Activated CD8-positive, alpha-beta memory T cell treated with anti-CD3 and anti-CD28 coated beads, Interleukin-2, amount 50 U/mL, for 4 hours (primary cell): ENCODE measurements around the gene ACLY.
"Not testable (repeated sequence)": the region's sequence is repeated elsewhere in the genome, so short reads cannot be mapped to it uniquely, and the experiment has no call there.

Source experiments
- DNase-seq: peaks from one replicate; pipeline ENCODE4 v3.0.0-alpha.2; 2020

The ACLY gene

DNA sequence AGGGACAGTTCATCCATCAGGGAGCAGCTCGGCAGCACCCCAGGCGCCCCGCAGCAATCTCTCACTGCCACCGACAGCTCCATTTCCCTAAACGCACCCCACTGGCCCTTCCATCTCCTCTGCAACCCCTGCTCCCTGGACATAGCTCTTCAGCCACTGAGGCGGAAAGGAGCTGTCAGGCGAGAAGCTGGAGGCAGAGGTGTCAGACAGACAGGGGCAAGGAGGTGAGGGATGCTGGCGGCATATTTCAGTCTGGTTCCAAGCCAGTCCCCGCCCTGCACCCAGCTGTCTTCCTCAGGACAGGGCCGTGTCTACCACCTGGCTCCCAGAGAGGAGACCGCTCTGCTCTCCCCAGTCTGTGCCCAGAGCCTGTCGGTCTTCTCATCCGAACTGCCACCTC, 9.7 kb downstream of the ACLY start:
- no peak for DNase-seq

DNA sequence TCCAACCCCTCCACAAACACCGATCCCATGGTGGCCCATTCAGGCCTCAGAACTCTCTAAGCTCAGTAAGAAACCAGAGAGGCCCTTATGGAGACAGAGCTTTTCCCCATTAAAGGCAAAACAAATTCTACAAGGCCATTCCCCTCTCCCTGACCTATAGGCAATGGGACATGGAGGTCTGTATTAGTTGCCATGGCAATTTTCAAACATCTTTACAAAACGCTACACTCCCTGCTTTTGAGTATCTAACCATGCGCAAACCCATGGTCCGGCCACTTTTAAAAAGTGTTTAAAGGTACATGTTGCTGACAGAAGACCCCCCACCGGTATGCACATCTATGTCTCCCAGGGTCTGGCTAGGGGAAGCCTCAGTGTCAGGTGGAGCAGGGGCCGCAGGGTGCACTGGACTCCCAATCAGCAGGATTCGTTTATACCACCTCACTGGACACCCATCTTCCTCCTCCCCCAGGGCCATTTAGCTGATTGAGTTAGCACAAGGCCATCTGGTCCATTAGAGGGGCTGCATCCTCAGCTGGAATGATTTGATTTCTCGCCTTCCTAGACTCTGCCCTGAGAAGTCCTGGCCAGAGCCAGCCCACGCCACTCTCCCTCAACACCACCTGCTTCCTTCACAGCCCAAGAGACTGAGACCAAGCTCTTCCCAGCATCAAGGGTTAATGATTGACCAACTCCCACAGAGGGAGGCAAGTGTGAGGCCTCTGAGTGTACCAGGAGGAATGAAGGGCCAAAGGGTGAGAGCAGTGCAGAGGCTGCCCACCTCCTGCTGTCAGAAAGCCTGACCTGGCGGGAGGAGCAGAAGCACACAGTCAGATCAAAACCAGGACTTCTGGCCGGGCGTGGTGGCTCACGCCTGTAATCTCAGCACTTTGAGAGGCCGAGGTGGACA, 10.9 kb downstream of the ACLY start:
- no peak for DNase-seq

DNA sequence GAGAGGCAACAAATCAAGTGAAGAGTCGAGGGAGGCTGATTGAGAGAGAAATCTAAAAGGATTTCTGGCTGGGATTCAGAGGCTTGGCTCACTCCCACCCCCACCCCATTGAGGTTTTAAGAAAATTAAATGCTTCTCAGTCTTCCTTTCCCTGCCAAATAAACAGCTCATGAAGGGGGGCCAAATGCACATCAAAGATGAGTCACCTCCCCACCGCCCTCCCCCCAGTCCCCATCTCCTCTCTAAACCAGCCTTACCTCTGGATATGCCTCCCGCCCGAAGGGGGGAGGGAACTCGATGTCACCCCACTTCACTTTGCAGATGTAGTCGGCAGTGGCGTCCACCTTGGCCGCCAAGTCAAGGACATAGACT, 11.6 kb downstream of the ACLY start:
- no peak for DNase-seq

DNA sequence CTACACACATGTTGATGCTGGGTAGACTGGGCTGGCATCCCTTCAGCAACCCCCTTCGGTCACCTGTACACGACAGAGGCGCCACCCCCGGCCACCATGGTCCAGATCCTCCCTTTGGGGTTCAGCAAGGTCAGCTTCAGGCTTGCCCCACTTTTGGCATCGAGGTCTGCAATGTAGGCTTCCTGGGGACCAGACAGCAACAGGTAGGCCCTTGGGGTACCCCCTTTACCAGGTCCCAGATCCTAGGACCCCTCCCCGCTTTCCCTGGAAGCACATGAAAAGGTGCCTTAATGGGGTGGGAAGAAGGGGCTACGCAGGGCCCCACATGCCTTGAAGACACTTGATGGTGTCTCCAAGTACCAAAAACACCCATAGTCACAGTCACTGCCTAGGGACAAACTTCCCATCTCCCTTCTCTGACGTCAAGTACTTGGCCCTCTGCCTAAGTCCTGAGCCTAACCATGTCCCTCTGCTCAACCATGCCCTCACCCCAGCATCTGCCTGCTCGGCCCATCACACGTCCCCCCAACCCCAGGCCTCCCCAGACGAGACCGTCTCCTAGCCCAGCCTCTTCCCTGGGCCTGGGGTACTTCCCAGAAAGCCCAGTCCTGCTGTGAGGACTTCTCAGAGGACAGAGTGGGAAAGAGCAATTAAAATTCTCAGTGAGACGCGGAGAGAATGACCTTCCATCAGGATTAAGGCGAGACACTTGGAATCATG, 12.1 kb downstream of the ACLY start:
- DNase-seq, result no peak

DNA sequence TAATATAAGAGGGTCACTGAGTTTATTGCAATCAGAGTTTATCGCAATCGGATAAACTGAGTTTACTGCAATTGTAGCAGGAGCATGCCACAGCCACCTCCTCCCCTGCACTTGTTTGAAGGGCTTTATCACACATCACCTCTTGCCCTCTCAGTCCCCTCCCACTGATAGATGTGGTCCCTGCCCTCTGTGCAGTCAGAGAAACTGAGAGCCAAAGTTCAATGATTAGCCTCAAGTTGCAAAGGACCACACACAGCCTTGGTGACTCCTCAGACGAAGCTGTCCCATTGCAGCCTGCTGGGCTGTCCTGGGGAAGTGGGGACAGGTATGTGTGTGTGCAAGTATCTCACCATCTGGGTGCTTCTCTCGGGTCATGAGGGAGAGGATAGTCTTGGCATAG, 13.6 kb downstream of the ACLY start:
- DNase-seq, result no peak

DNA sequence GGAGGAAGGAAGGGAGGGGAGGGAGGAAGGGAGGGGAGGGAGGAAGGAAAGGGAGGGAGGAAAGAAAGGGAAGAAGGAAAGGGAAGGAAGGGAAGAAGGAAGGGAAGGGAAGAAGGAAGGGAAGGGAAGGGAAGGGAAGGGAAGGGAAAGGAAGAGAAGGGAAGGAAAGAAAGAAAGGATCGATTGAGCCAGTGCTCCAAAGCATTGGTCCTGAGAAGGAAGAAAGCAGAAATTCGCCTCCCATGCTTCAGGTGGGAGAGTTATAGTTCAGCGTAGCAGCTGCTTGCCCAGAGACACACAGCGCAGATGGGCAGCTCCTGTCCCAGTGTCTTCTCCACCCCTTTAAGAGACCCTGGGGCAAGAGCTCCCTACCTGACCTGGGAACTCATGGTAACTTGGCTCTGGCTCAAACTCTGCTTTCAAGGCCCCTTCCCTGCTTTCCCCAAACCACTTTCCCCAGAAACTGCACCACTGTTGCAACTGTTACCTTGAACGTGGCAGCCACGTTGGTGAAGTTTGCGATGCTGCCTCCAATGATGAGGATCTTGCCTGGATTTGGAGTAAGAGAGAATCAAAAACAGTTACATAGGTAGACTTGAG, 14.4 kb downstream of the ACLY start:
- DNase-seq, result no peak

DNA sequence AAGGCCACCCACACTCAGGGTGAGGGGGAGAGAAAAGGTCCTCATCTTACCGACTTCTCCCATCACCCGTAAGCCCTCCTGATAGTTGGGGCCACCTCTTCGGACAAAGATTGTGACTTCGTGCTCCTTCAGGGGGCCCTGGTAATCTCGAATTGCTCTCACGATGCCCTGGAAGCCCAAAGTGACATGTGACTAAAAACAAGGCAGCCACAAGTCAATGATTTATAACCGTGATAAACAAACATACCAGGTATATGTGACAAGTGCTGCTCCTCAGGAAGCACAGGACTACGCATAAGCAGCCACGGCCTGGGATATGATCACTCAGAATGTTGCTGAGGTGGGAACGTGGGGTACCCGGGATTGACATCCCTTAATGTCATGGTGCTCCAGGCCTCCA, 17.1 kb downstream of the ACLY start:
- DNase-seq, result no peak

DNA sequence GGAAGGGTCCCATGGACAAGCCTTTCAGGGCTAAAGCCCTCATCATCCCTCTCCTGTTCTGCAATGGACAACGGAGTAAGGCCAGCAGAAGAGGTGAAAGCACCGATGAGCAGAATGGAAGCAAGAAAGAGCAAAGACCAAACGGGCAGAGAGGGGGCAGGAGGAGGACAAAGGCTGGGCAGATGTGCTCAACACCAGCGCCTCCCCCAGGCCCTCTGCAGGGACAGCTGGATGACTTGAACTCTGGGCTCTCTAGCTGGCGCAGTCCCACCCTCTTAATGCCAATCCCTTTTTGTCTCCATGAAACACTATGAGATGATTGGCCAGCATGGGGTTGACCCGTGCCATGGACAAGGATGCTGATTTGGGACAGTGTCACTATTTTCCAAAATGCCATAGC, 22.0 kb downstream of the ACLY start:
- DNase-seq, result no peak

DNA sequence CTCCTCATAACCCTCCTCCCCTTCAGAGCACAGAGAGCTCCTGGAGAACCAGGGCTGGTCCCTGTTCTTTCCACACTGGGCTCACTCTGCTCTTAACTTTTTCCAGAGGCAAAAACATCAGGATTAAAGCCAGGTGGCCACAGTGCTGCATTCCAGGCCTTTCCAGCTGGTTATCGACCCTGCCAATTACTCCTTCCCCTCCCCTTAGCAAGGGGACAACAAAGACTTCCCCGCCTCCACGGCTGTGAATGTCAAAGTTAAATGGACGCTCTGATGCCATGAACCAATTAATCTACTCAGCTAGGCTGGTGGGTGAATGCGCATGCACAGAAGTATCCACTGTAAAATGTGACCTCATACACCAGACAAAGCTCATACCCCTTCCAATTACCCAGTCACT, 23.1 kb downstream of the ACLY start:
- no peak for DNase-seq

DNA sequence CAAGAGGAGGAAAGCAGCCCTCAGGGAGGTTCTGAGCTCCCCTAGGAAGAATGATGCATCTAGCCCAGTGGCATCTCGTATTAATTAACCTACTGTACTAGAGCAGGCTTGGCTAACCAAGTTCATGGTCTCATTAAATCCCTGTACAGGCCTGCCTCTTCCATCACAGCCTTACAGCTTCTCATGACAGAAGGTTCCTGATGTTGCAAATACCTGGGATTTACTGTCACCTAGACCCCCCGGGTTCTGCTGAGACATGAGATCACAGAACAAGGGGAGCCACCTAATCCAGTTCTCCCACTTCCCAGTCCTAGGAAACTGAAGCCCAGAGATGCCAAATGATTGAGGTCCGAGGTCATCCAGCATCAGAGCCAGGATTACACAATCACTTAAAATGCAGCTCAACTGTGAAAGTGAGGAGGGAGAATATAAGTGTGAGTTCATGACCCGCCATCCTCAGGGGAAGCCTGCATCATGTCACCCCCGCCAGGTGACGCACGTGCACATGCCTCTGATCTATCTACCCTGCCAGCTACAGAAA, 23.9 kb downstream of the ACLY start:
- DNase-seq, result no peak

DNA sequence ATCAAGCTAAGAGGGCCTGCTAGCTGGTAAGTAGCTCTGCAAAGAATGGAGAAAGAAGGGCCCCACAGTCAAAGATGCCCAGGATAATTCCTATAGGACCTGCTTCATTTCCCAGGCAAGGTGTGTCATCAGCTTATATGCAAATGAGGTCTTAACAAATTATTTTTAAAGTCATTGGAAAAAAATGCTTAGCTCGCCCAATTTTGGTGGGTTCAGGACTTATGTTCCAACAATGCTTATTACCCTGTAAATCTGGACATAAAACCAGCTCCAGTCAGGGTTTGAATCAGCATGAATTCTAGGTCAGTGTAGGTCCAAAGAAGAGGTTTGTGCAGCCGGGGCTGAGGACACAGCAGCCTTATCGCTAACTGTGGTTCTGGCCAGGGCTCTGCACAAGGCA, 25.4 kb downstream of the ACLY start:
- DNase-seq, result no peak

DNA sequence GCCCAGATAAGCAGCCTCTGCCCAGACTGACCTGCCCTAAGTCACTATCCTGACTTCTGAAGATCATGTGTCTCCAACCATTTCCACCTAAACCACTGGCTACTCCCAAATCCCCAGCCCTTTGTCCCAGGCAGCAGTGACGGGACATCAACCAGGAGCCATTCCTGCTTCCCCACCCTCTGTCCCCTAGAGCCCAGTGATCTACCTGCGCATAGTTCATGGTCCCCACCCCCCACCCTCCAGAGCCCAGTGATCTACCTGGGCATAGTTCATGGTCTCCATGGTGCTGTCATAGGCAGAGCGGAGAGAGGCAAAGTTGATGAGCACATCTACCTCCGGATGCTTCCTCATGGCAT, 26.8 kb downstream of the ACLY start:
- no peak for DNase-seq

DNA sequence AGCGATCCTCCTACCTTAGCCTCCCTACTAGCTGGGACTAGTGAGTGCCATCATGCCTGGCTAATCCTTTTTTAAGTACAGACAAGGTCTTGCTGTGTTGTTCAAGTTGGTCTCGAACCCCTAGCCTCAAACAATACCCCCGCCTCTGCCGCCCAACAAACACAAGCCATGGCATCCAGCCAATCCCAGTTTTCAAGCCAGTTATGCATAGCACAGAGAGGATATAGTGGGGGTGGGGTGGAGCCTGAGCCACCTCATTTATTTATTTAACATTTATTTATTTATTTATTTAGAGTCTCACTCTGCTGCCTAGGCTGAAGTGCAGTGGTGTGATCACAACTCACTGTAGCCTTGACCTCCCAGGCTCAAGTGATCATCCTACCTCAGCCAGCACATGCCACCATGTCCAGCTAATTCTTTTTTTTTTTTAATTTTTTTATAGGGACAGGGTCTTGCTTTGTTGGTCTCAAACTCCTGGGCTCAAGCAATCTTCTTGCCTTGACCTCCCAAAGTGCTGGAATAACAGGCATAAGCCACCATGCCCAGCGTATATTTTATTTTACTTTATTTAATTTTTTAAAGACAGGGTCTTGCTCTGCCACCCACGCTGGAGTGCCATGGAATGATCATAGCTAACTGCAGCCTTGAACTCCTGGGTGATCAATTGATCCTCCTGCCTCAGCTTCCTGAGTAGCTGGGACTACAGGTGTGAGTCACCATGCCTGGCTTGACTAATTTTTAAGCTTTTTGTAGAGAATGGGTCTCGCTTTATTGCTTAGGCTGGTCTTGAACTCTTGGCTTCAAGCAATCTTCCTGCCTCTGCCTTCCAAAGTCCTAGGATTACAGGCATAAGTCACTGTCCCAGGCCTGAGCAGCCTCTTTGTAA, 27.4 kb downstream of the ACLY start:
- no peak for DNase-seq

DNA sequence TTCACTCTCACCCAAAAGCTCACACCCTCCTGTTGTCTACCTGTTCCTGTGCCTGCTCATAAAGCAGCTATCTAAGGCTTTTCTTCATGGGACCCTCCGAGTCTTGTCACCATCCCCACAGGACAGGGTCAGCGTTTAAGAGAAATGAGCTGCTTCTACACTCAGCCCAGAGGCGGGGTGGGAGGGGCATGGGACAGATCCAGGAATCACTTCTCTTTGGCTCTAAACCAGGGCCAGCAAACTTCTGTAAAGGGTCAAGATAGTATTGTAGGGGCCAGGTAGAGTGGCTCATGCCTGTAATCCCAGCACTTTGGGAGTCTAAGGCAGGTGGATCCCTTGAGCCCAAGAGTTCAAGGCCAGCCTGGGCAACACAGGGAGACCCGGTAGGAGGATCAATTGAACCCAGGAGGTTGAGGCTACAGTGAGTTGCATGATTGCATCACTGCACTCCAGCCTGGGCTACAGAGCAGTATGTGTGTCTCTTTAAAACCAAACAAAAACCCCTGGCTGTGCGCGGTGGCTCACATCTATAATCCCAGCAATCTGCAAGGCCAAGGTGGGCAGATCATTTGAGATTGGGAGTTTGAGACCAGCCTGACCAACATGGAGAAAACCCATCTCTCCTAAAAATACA, 30.3 kb downstream of the ACLY start:
- DNase-seq, result no peak

DNA sequence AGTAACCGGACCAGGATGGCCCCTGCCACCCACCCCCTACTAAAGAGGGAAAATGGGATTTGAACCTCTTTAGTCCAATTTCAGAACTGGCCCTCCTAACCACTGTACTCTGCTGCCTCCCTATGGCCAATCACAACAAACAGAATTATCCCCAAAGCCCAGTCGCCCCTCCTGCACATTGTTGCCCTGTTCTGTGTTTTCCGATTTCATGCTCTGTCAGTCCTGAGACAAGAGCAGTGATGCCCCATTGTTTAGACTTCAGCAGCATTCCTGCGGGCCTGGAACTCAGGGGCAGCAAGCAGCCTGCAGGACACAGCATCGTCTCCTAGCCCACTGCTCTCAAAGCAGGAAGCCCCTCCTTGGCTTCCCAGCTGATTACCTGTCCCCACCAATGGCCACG, 33.0 kb downstream of the ACLY start:
- DNase-seq, result no peak

DNA sequence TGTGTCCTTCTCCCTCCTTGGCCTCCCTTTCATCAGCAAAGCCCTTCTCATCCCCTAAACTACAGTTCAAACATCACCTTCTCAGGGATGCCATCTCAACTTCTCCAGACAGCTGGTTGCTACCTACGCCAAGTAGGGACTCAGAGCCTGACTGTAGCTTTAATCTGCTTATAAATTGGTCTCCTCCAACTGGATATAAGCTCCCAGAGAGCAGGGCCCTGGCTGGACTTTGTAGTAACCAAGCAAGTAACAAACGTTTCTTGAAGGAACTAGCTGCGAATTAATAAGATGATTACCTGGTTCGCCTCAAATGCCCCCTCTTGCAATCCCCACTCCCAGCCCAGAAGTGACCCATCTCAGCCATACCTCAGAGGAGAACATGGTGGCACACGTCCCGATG, 36.0 kb downstream of the ACLY start:
- no peak for DNase-seq

DNA sequence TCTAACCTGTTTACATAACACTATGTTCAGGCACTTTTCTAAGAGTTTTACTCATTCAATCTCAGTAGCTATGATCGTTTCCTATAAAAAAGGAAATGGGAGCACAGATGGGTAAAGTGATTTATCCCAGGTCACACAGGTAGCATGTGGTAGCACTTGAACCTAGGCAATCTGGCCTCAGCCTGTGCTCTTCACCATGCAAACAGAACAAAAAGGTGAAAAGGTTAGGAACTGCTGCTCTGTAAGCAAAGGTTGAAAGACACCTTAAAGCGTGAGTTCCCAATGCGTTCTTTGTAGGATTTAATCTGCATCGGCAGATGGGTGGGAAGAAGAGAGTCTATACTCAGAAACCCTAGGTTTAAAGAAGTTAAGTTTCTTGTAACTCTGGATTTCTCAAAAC, 38.6 kb downstream of the ACLY start:
- DNase-seq, result no peak

DNA sequence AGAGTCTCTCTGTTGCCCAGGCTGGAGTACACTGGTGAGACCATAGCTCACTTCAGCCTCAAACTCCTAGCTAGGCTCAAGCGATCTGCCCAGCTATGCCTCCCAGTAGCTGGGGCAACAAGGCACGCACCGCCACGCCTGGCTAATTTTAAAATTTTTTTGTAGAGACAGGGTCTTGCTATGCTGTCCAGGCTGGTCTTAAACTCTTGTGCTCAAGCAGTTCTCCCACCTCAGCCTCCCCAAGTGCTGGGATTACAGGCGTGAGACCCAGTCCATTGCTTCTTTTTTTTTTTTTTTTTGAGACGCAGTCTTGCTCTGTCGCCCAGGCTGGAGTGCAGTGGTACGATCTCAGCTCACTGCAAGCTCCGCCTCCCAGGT, 44.5 kb downstream of the ACLY start:
- not testable (repeated sequence) for DNase-seq

DNA sequence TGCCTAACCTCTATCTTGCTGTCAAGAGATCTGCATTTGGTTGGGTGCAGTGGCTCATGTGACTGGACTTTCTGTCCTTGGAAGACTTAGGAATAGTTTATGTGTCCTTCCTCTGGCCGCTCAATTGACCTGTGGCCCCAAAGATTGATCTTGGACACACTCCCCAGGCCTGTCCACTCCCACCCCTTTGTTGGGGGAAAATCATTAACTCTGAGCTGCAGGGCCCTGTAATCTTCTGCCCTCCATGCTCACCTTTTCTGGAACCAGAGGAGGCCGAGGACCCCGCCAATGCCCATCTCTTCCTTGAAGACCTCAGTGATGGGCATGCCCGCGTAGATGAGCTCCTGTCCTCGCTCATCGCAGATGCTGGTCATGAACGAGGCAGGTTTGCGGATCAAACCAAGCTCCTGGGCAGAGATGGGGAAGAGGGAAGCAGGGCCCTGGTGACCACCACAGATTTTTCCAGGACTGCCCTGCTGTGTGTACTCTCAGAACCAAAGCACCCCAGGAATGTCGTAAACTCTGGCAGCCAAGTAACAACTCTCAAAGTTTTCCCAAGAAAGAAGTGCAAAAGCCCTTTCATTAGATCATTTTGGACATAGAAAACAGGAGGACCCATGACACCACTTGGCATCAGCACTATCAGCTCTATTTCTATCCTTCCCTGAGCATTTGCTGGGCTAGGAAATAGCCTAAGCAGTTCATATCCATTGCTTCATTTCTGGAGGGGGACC, 45.0 kb downstream of the ACLY start:
- no peak for DNase-seq

DNA sequence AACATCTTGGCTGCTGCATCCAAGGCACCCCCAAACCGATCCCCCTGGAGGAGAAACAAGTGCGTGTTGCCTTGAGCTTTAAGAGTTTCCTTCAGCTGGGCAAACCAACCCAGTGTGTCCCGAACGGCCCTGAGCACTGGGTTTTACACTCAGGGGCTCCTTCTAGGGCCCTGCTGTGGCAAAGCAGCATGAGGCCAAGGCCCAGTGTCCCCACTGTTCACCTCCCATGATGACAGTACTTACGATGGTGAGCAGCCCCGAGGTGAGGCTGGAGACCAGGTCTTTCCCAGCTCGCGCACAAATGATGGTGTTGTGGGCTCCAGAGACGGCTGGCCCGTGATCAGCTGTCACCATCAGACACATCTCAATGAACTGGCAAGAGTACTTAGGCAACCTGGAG, 47.0 kb downstream of the ACLY start:
- no peak for DNase-seq

DNA sequence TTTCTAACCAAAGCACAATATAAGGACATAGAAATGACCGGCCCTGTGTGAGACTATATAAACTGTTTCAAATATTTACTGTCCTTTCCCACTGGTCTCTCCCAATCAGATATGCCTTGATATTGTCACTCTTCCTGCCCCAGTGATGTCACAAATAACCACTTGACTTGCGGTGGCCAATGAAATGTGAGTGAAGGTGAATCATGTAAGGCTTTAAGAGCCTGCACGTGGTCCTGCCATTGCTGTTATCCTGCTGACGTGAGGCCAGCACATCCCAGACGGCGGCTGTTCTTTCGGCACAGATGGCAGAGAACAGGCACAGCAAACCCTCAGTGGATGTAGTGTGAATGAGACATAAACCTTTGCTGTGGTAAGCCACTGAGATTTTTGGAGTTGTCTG, 48.1 kb downstream of the ACLY start:
- DNase-seq, result no peak

DNA sequence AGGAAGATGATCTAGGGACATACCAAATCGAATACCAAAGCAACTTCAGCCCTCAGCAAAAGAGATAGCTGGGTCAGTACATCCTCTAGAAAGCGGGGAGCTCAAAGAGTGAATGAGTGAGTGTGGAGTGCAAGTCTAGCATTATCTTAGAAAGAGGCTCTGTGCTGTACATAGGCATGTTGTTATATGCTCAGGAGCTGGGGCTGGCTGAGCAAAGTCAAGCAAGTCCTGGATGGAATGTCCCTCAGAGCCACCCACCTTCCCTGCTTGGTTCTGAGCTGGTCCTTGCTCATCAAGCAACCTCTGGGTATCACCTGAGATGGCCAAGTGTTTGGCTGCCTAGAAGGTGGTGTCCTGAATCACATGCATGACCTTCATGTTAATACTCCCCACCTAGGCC, 48.7 kb downstream of the ACLY start:
- no peak for DNase-seq
